SK-N-SH (cell line): ENCODE results near the gene ABCF1. TPM values are rescaled to one million over a fixed set of nuclear protein-coding genes. Genes with fewer than 3 reads are reported as not detected.

Source experiments
- CTCF ChIA-PET: fragments of 300-600, 350-600 bp; formaldehyde crosslinking; extraction: SDS; loops from one replicate; lab custom pipeline; 2021; lab: Yijun Ruan, JAX
- POLR2A ChIA-PET: fragments of 350-600 bp; sonication (Branson Sonifier 250); formaldehyde crosslinking; extraction: SDS; loops from one replicate; lab custom pipeline; 2020; ENCODE audit warnings: antibody characterized with exemption, inconsistent platforms; lab: Yijun Ruan, JAX
- DNase-seq: peaks from one replicate; pipeline ENCODE4 v3.0.0; 2012
- H2AFZ ChIP-seq: fragments of 200-600 bp; sonication (generic); 2 replicates; pipeline ENCODE4 v1.8.1; 2016; ENCODE audit warnings: antibody characterized with exemption, mild to moderate bottlenecking, low read depth
- H3F3A ChIP-seq: fragments of 200-600 bp; sonication (generic); replicated peaks from 2 replicates; pipeline ENCODE3; 2016; ENCODE audit warnings: antibody characterized with exemption, mild to moderate bottlenecking; ENCODE audit not compliant: insufficient read depth
- H3K27ac ChIP-seq, 2 experiments: fragments of 200-500 bp in 1 of 2; fragments of 200-600 bp in 1 of 2; sonication (Bioruptor generic) in 1 of 2; sonication (generic), shearing (Covaris generic) in 1 of 2; 2 replicates each; pipeline versions ENCODE4 v1.5.1 to v1.6.1; 2014 to 2016; ENCODE audit warnings: low read depth in 2 of 2, inconsistent platforms in 1 of 2, low read length in 1 of 2, mild to moderate bottlenecking in 1 of 2, mixed read lengths in 1 of 2
- H3K27me3 ChIP-seq: fragments of 200-600 bp; sonication (generic), shearing (Covaris generic); 2 replicates; pipeline ENCODE4 v1.6.1; 2016; ENCODE audit warnings: mixed run types; ENCODE audit not compliant: insufficient read depth
- H3K36me3 ChIP-seq, 2 experiments: fragments of 200-500 bp in 1 of 2; fragments of 200-600 bp in 1 of 2; sonication (Bioruptor generic) in 1 of 2; sonication (generic) in 1 of 2; replicated peaks in 1 of 2; 2 replicates each; pipeline versions ENCODE3 to v1.5.1; 2014 to 2016; ENCODE audit warnings: low read length in 1 of 2, mild to moderate bottlenecking in 1 of 2; ENCODE audit not compliant: insufficient read depth in 2 of 2, control insufficient read depth in 1 of 2
- H3K4me1 ChIP-seq, 2 experiments: fragments of 200-500 bp in 1 of 2; fragments of 200-600 bp in 1 of 2; sonication (Bioruptor generic) in 1 of 2; sonication (generic), shearing (Covaris generic) in 1 of 2; 2 replicates each; pipeline versions ENCODE4 v1.5.1 to v1.6.1; 2014 to 2016; ENCODE audit warnings: low read depth in 1 of 2, low read length in 1 of 2, mixed run types in 1 of 2; ENCODE audit not compliant: insufficient read depth in 2 of 2, control insufficient read depth in 1 of 2
- H3K4me2 ChIP-seq: fragments of 200-600 bp; sonication (generic), shearing (Covaris generic); 2 replicates; pipeline ENCODE4 v1.6.1; 2017; ENCODE audit warnings: mixed run types
- H3K4me3 ChIP-seq, 2 experiments: fragments of 200-500 bp in 1 of 2; fragments of 200-600 bp in 1 of 2; sonication (Bioruptor generic) in 1 of 2; sonication (generic), shearing (Covaris generic) in 1 of 2; 2 replicates each; pipeline versions ENCODE4 v1.5.1 to v1.8.1; 2014 to 2016; ENCODE audit warnings: low read depth in 2 of 2, inconsistent platforms in 1 of 2, low read length in 1 of 2, mild to moderate bottlenecking in 1 of 2, mixed read lengths in 1 of 2, moderate library complexity in 1 of 2
- H3K79me2 ChIP-seq: fragments of 200-600 bp; sonication (generic); 2 replicates; pipeline ENCODE4 v1.8.1; 2017; ENCODE audit warnings: mild to moderate bottlenecking; ENCODE audit not compliant: insufficient read depth
- H3K9ac ChIP-seq: fragments of 200-600 bp; sonication (generic); 2 replicates; pipeline ENCODE4 v1.6.1; 2017; ENCODE audit warnings: mixed run types
- H3K9me2 ChIP-seq: fragments of 200-600 bp; sonication (generic); 2 replicates; pipeline ENCODE4 v1.6.1; 2017; ENCODE audit warnings: mixed run types
- H3K9me3 ChIP-seq: fragments of 200-600 bp; sonication (generic); 2 replicates; pipeline ENCODE4 v1.6.1; 2017; ENCODE audit warnings: mixed run types, mild to moderate bottlenecking, moderate library complexity
- H4K20me1 ChIP-seq: fragments of 200-600 bp; sonication (generic); 2 replicates; pipeline ENCODE4 v1.6.1; 2017; ENCODE audit warnings: mild to moderate bottlenecking, mixed run types; ENCODE audit not compliant: insufficient read depth
- CHD2 ChIP-seq: fragments of 150-350 bp; IDR thresholded peaks from 2 replicates; pipeline ENCODE4 v1.6.1; 2018; ENCODE audit warnings: low read length; ENCODE audit not compliant: partially characterized antibody
- ELF1 ChIP-seq: IDR thresholded peaks from 2 replicates; pipeline ENCODE4 v1.4.0; 2012
- EP300 ChIP-seq, 2 experiments: IDR thresholded peaks; 2 replicates each; pipeline versions ENCODE4 v1.4.0 to v1.6.1; 2012; ENCODE audit warnings: borderline replicate concordance in 1 of 2, low read depth in 1 of 2, low read length in 1 of 2
- FOSL2 ChIP-seq: IDR thresholded peaks from 2 replicates; pipeline ENCODE4 v1.4.0; 2012; ENCODE audit warnings: low read depth, mild to moderate bottlenecking, moderate library complexity, borderline replicate concordance
- FOXJ3 ChIP-seq: sonication (generic); formaldehyde crosslinking; IDR thresholded peaks from 2 replicates; pipeline ENCODE4 v1.5.1; 2020; ENCODE audit warnings: mild to moderate bottlenecking, missing genetic modification reagents
- FOXM1 ChIP-seq: IDR thresholded peaks from 2 replicates; pipeline ENCODE4 v1.4.0; 2012; ENCODE audit warnings: low read depth, mild to moderate bottlenecking
- GABPA ChIP-seq: IDR thresholded peaks from 2 replicates; pipeline ENCODE4 v1.4.0; 2012; ENCODE audit warnings: low read depth, mild to moderate bottlenecking
- GATA2 ChIP-seq: sonication (generic); formaldehyde crosslinking; IDR thresholded peaks from 2 replicates; pipeline ENCODE4 v1.5.0; 2020; ENCODE audit warnings: mild to moderate bottlenecking, missing genetic modification reagents
- JUND ChIP-seq: IDR thresholded peaks from 2 replicates; pipeline ENCODE4 v1.4.0; 2012
- MXI1 ChIP-seq: IDR thresholded peaks from 2 replicates; pipeline ENCODE4 v1.6.1; 2012; ENCODE audit warnings: mild to moderate bottlenecking, low read depth, low read length, improper control_type of control experiment
- POLR2AphosphoS5 ChIP-seq: IDR thresholded peaks from 2 replicates; pipeline ENCODE4 v1.6.1; 2012; ENCODE audit warnings: low read depth, low read length
- RAD21 ChIP-seq: IDR thresholded peaks from 2 replicates; pipeline ENCODE4 v1.6.1; 2012; ENCODE audit warnings: mild to moderate bottlenecking, low read length
- RXRA ChIP-seq: IDR thresholded peaks from 2 replicates; pipeline ENCODE4 v1.4.0; 2012; ENCODE audit warnings: low read depth, mild to moderate bottlenecking, borderline replicate concordance
- SIN3A ChIP-seq: IDR thresholded peaks from 2 replicates; pipeline ENCODE4 v1.6.1; 2012; ENCODE audit warnings: low read depth, mild to moderate bottlenecking, low read length, moderate library complexity, borderline replicate concordance
- SMC3 ChIP-seq: IDR thresholded peaks from 2 replicates; pipeline ENCODE4 v1.6.1; 2012; ENCODE audit warnings: low read depth, low read length, improper control_type of control experiment
- TAF1 ChIP-seq: IDR thresholded peaks from 2 replicates; pipeline ENCODE4 v1.6.1; 2012; ENCODE audit warnings: low read depth, mild to moderate bottlenecking, low read length, moderate library complexity, borderline replicate concordance
- WGBS: methylation state at CpG from one replicate; pipeline ENCODE4 v1.1.6; 2017; ENCODE audit warnings: low lambda C conversion rate; 5-methylcytosine and 5-hydroxymethylcytosine counted together
- polyA plus RNA-seq, 3 experiments: library from polyadenylated mRNA; depleted of rRNA; stranded (reverse); fragments of >200 nt; gene quantifications; 2 replicates each; pipeline ENCODE4 v1.2.3, GENCODE V29; 2012
- TF ChIP-seq, protein P1 (sequence below): fragments of 150-350 bp; IDR thresholded peaks from 2 replicates; pipeline ENCODE4 v1.6.1; 2016; ENCODE audit warnings: mild to moderate bottlenecking, low read depth, low read length
- TF ChIP-seq, protein P2 (sequence below): fragments of 200-600 bp; sonication (generic); IDR thresholded peaks from 2 replicates; pipeline ENCODE4 v1.6.1; 2017; ENCODE audit warnings: antibody characterized with exemption, mild to moderate bottlenecking, moderate library complexity
- TF ChIP-seq, protein P3 (sequence below): IDR thresholded peaks from 2 replicates; pipeline ENCODE4 v1.4.0; 2012; ENCODE audit warnings: low read depth, borderline replicate concordance

Gene ABCF1
- polyA plus RNA-seq, 1 of the 3 experiments (the other 2 are of a cell fraction), result 53.4 TPM

DNA sequence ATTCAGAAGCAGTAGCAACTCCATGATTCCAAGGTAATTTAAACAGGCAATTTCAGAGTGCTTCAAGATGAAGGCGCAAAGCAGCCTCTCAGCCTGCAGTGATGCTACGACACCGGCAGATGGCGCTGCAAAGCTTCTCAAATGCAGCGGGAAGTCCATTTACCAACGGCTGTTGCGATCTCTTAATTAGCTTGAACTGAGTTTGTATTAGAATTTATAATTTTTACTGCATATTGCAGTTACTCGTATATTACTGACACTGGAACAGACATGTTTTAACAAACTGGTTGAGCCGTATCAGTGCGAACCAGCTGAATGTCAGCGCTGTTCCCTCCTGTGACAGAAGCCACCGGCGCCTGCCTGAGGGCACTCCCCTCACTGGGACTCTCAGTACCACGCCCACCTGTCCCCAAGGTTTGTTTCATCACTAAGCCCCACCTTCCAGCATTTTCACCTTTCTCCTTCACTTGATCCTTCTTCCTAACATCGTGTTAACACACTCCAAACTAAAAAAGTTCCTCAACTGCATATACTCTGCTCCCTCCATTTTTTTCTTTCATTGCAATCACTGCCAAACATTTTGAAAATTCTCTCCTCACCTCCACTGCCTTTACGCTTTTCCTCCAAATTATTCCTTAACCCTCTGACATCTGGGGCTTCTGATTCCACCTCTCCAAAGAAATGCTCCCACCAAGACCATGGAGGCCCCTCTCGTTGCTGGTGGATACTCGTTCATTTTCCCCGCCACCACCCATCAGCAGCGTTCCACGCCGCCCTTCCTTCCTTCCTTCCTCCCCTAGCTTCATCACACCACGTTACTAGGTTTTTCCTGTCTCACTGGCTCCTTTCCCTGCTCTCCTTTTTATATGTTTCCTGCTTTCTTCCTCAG lies 29.5 kb upstream of the ABCF1 start:
- Histone ChIP-seq H3K36me3 (peaks cover 0 to 16% of the 10 kb centered on the region in 2 experiments), H3F3A (peaks cover 8% of the 10 kb centered on the region), H3K9me2 (no peaks in the 10 kb centered on the region), H3K27me3 (no peaks in the 10 kb centered on the region), H3K4me2 (peak overlapping the region; percentile 78), H3K9me3 (no peaks in the 10 kb centered on the region), H3K4me1 (peaks cover 3 to 5% of the 10 kb centered on the region in 2 experiments; a peak in 1 of 4 replicates), H4K20me1 (no peaks in the 10 kb centered on the region), H2AFZ (0 out of 2 replicates have a peak overlapping the region, but pooled peaks have one; percentile 17), H3K27ac (no peak overlapping the region), H3K9ac (no peak overlapping the region), H3K4me3 (peak overlapping the region; percentile 39 to 55), H3K79me2 (no peaks in the 10 kb centered on the region)
- WGBS, result 28% methylated on average over 23 of the region's 23 CpGs
- ChIA-PET POLR2A (interaction anchor here (0.9 to 1.5 kb wide), 4 partner anchors 10 to 73 kb away, joined by 3 to 4 read pairs (median 3); no protein-coding TSS in a partner anchor), CTCF (interaction anchor here (0.7 to 11.3 kb wide), 41 partner anchors 11 to 527 kb away, joined by 3 to 203 read pairs (median 5); partner anchors contain the start of genes ABCF1, C6orf136, GNL1 and HLA-E)
- peak; percentile 67 for TF ChIP-seq SMC3
- TF ChIP-seq, protein P1, sequence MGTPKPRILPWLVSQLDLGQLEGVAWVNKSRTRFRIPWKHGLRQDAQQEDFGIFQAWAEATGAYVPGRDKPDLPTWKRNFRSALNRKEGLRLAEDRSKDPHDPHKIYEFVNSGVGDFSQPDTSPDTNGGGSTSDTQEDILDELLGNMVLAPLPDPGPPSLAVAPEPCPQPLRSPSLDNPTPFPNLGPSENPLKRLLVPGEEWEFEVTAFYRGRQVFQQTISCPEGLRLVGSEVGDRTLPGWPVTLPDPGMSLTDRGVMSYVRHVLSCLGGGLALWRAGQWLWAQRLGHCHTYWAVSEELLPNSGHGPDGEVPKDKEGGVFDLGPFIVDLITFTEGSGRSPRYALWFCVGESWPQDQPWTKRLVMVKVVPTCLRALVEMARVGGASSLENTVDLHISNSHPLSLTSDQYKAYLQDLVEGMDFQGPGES, result no peak
- TF ChIP-seq SIN3A, result 0 out of 2 replicates have a peak, but pooled peaks have one; percentile 17
- TF ChIP-seq, protein P2, sequence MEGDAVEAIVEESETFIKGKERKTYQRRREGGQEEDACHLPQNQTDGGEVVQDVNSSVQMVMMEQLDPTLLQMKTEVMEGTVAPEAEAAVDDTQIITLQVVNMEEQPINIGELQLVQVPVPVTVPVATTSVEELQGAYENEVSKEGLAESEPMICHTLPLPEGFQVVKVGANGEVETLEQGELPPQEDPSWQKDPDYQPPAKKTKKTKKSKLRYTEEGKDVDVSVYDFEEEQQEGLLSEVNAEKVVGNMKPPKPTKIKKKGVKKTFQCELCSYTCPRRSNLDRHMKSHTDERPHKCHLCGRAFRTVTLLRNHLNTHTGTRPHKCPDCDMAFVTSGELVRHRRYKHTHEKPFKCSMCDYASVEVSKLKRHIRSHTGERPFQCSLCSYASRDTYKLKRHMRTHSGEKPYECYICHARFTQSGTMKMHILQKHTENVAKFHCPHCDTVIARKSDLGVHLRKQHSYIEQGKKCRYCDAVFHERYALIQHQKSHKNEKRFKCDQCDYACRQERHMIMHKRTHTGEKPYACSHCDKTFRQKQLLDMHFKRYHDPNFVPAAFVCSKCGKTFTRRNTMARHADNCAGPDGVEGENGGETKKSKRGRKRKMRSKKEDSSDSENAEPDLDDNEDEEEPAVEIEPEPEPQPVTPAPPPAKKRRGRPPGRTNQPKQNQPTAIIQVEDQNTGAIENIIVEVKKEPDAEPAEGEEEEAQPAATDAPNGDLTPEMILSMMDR, result peak; percentile 99
- TF ChIP-seq, protein P3, sequence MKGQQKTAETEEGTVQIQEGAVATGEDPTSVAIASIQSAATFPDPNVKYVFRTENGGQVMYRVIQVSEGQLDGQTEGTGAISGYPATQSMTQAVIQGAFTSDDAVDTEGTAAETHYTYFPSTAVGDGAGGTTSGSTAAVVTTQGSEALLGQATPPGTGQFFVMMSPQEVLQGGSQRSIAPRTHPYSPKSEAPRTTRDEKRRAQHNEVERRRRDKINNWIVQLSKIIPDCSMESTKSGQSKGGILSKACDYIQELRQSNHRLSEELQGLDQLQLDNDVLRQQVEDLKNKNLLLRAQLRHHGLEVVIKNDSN, result no peak
- no peak for TF ChIP-seq FOSL2
- TF ChIP-seq RAD21, result peak; percentile 73
- peak; percentile 66 for DNase-seq

DNA sequence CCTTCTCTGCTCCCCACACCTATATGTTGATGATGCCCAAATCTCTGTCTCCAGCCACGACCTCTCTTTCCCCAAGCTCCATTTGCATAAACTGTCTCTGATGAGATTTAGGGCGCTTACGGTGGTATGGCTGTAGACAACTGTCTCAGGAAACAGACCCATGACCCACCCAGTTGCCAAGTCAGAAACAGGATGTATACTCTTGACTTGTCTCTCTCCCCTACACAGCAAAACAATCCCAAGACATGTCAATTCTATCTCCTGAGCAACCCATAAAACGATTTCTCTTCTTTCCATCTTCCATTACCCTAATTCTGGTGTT lies 28.9 kb upstream of the ABCF1 start:
- Histone ChIP-seq H3K9ac (no peak overlapping the region), H3K36me3 (peaks cover 0 to 22% of the 10 kb centered on the region in 2 experiments), H3F3A (peaks cover 8% of the 10 kb centered on the region), H3K4me3 (no peak overlapping the region), H3K4me2 (no peak overlapping the region), H2AFZ (no peak overlapping the region), H3K79me2 (no peaks in the 10 kb centered on the region), H3K27ac (no peak overlapping the region), H3K9me3 (no peaks in the 10 kb centered on the region), H3K4me1 (peaks cover 3 to 5% of the 10 kb centered on the region in 2 experiments; a peak in 1 of 4 replicates), H3K9me2 (no peaks in the 10 kb centered on the region), H3K27me3 (no peaks in the 10 kb centered on the region), H4K20me1 (no peaks in the 10 kb centered on the region)
- WGBS, result 60% methylated on average over 4 of the region's 4 CpGs
- no peak for DNase-seq
- POLR2A ChIA-PET, result interaction anchor here (1.2 to 1.5 kb wide), 2 partner anchors 55 to 73 kb away, joined by 3 to 4 read pairs; no protein-coding TSS in a partner anchor
- CTCF ChIA-PET, result interaction anchor here (0.7 to 11.3 kb wide), 9 partner anchors 11 to 118 kb away, joined by 3 to 203 read pairs (median 17); partner anchors contain the start of genes GNL1, HLA-E and PRR3
- TF ChIP-seq EP300 (IDR thresholded peaks at IDR 0.05; ENCODE audit: borderline replicate concordance in 1 of 2, low read depth in 1 of 2, low read length in 1 of 2), result no peak
- TF ChIP-seq TAF1, result no peak
- TF ChIP-seq GATA2 (CRISPR knock-in tag), result no peak
- no peak for TF ChIP-seq ELF1
- no peak for TF ChIP-seq FOXM1
- no peak for TF ChIP-seq GABPA
- TF ChIP-seq FOXJ3 (CRISPR knock-in tag), result no peak
- no peak for TF ChIP-seq CHD2
- TF ChIP-seq POLR2AphosphoS5, result no peak
- TF ChIP-seq JUND, result no peak
- no peak for TF ChIP-seq RXRA
- TF ChIP-seq MXI1, result no peak
